Chondrocyte (in vitro differentiated cells): Measurements from ENCODE around the gene TSPAN2. TPM values are rescaled to one million over a fixed set of nuclear protein-coding genes. Genes with fewer than 3 reads are reported as not detected.

Experiments used
- DNase-seq: peaks from one replicate; pipeline ENCODE4 v3.0.0; 2021; ENCODE audit warnings: mixed read lengths, low spot score
- H3K27ac Mint-ChIP-seq: one replicate; pipeline ENCODE4 v1.8.0; 2021; ENCODE audit warnings: mild to moderate bottlenecking, moderate library complexity, mixed read lengths; ENCODE audit not compliant: unreplicated experiment
- H3K27me3 Mint-ChIP-seq: 2 replicates; pipeline ENCODE4 v1.8.0; 2021; ENCODE audit warnings: low read depth, mixed read lengths
- H3K36me3 Mint-ChIP-seq: 2 replicates; pipeline ENCODE4 v1.8.0; 2021; ENCODE audit warnings: low read depth, mixed read lengths
- H3K4me1 Mint-ChIP-seq: 2 replicates; pipeline ENCODE4 v1.8.0; 2021; ENCODE audit warnings: low read depth, mild to moderate bottlenecking, mixed read lengths
- H3K4me3 Mint-ChIP-seq: one replicate; pipeline ENCODE4 v1.8.0; 2021; ENCODE audit warnings: mild to moderate bottlenecking, moderate library complexity, mixed read lengths; ENCODE audit not compliant: unreplicated experiment
- H3K9me3 Mint-ChIP-seq: 2 replicates; pipeline ENCODE4 v1.8.0; 2021; ENCODE audit warnings: low read depth, mixed read lengths
- total RNA-seq: library from RNA; stranded (reverse); gene quantifications from 3 replicates; pipeline ENCODE4 v1.2.1, GENCODE V29; 2021
- TF ChIP-seq, protein P1 (sequence below): fragments of 200-600 bp; sonication (generic); IDR thresholded peaks from 2 replicates; pipeline ENCODE4 v1.5.0; 2021; ENCODE audit warnings: antibody characterized with exemption, mild to moderate bottlenecking, moderate library complexity

TSPAN2 gene
- total RNA-seq, 1 donor from 2014 or later, result 218 TPM

DNA sequence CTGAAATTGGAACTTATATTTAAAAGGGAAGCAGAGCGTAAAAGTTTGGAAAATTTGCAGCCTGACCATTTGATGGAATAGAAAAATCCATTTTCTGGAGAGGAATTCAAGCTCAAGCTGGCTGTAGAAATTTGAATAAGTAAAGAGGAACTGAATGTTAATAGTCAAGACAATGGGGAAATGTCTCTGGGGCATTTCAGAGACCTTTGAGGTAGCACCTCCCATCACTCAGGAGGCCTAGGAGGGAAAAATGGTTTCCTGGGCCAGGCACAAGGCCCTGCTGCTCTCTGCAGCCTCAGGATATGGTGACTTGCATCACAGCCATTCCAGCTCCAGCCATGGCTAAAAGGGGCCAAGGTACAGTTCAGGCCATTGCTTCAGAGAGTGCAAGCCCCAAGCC is 77.3 kb downstream of the TSPAN2 start:
- H3K9me3 Mint-ChIP-seq, result peaks cover 4% of the 10 kb centered on the region
- no peak for DNase-seq
- H3K27ac Mint-ChIP-seq, result no peak overlapping the region
- H3K4me1 Mint-ChIP-seq, result no peaks in the 10 kb centered on the region
- TF ChIP-seq, protein P1, sequence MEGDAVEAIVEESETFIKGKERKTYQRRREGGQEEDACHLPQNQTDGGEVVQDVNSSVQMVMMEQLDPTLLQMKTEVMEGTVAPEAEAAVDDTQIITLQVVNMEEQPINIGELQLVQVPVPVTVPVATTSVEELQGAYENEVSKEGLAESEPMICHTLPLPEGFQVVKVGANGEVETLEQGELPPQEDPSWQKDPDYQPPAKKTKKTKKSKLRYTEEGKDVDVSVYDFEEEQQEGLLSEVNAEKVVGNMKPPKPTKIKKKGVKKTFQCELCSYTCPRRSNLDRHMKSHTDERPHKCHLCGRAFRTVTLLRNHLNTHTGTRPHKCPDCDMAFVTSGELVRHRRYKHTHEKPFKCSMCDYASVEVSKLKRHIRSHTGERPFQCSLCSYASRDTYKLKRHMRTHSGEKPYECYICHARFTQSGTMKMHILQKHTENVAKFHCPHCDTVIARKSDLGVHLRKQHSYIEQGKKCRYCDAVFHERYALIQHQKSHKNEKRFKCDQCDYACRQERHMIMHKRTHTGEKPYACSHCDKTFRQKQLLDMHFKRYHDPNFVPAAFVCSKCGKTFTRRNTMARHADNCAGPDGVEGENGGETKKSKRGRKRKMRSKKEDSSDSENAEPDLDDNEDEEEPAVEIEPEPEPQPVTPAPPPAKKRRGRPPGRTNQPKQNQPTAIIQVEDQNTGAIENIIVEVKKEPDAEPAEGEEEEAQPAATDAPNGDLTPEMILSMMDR, result no peak
- no peaks in the 10 kb centered on the region for H3K36me3 Mint-ChIP-seq
- no peak overlapping the region for H3K4me3 Mint-ChIP-seq
- H3K27me3 Mint-ChIP-seq, result peaks cover 12% of the 10 kb centered on the region

DNA sequence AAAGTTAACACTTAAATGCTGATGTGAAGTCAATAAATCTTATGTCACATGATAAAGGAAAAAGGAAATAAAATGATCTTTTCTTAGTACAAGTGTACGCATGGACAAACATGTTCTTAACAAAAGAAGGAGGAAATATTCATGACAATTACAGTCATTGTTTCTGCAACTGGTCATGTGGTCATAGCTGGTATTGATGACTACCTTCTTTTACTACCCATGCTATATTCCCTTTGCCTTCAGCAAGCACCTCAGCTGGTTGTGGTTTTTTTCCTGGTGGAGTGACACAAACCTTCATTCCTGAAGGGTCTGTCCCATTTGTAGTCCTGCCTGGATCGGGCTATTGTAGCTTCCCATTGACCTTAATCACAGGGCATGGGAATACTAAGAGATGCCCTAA is 83.1 kb downstream of the TSPAN2 start:
- Mint-ChIP-seq H3K9me3 (peaks cover 6% of the 10 kb centered on the region), H3K27me3 (peaks cover 37% of the 10 kb centered on the region), H3K4me1 (no peaks in the 10 kb centered on the region), H3K27ac (no peak overlapping the region), H3K36me3 (peaks cover 2% of the 10 kb centered on the region), H3K4me3 (no peak overlapping the region)
- TF ChIP-seq, protein P1, result no peak
- DNase-seq, result no peak

Other genes with a start within 250 kb of the TSPAN2 start
- not detected in 3 replicates for gene SYCP1, start 234.6 kb downstream of the TSPAN2 start, total RNA-seq
- not detected in 3 replicates for gene TSHB, start 59.7 kb downstream of the TSPAN2 start, total RNA-seq
- gene NGF, start 248.7 kb upstream of the TSPAN2 start, total RNA-seq, result 33.9 to 41.7 TPM (median 41.4 TPM) in 3 replicates